ENCODE data around the gene ROR1.

GRCh38 chr1:64049900-64050540 lies 276.2 kb downstream of the ROR1 start:
- TF ChIP-seq CTCF (conservative IDR thresholded peaks at IDR 0.05; ENCODE audit: low read length) = no peak
- no peak for TF ChIP-seq EZH2phosphoT487 (IDR thresholded peaks at IDR 0.05; ENCODE audit: borderline replicate concordance, low read depth, low read length)

All from OCI-LY7 (cell line).